ENCODE results near the gene PXT1.
"Not testable (repeated sequence)": the region's sequence is repeated elsewhere in the genome, so short reads cannot be mapped to it uniquely, and the experiment has no call there.

Gene PXT1

GRCh38 chr6:36484736-36485135, 42.1 kb upstream of the PXT1 start:
- TF ChIP-seq BCL11A (tag by site-specific recombination; IDR thresholded peaks at IDR 0.05; ENCODE audit: low read depth) (no peak), ZNF341 (tag by site-specific recombination; IDR thresholded peaks at IDR 0.05; ENCODE audit: low read depth) (no peak), ZNF24 (tag by site-specific recombination; IDR thresholded peaks at IDR 0.05) (no peak)
- CTCF ChIA-PET = interaction anchor here (0.6 to 1.1 kb wide), 3 partner anchors 23 to 61 kb away, joined by 3 to 5 read pairs (median 3); no protein-coding TSS in a partner anchor
- peaks cover 54 to 74% of the 10 kb centered on the region in 2 experiments for H3K36me3 ChIP-seq (ENCODE audit: control insufficient read depth in 2 of 2, insufficient read depth in 1 of 2, low read length in 2 of 2)

GRCh38 chr6:36483326-36483725, 40.7 kb upstream of the PXT1 start:
- H3K4me1 ChIP-seq (ENCODE audit: control insufficient read depth, insufficient read depth, low read length); CTCF ChIA-PET; H3K4me3 ChIP-seq (ENCODE audit: low read depth, low read length); H3K9me3 ChIP-seq (ENCODE audit: control insufficient read depth, insufficient read depth, low read depth, low read length); H3K27ac ChIP-seq (ENCODE audit: extremely low read depth, low read depth, low read length): not testable (repeated sequence)
- H3K36me3 ChIP-seq (ENCODE audit: control insufficient read depth in 2 of 2, insufficient read depth in 1 of 2, low read length in 2 of 2) = peaks cover 57 to 72% of the 10 kb centered on the region in 2 experiments
- POLR2A ChIA-PET = interaction anchor here (0.6 kb wide), 1 partner anchor 11 kb away, joined by 4 read pairs; no protein-coding TSS in a partner anchor

More at GRCh38 chr6:36484736-36485135, 42.1 kb upstream of the PXT1 start:
- H3K4me1 ChIP-seq (ENCODE audit: control insufficient read depth, insufficient read depth, low read length) = no peaks in the 10 kb centered on the region
- H3K9me3 ChIP-seq (ENCODE audit: control insufficient read depth, insufficient read depth, low read depth, low read length) = no peaks in the 10 kb centered on the region
- POLR2A ChIA-PET = no interaction called here
- H3K4me3 ChIP-seq (ENCODE audit: low read depth, low read length) = no peak overlapping the region
- no peak overlapping the region for H3K27ac ChIP-seq (ENCODE audit: extremely low read depth, low read depth, low read length)

- Histone ChIP-seq H3K9me3 (ENCODE audit: control insufficient read depth, insufficient read depth, low read depth, low read length) (no peaks in the 10 kb centered on the region), H3K4me1 (ENCODE audit: control insufficient read depth, insufficient read depth, low read length) (no peaks in the 10 kb centered on the region), H3K4me3 (ENCODE audit: low read depth, low read length) (no peak overlapping the region), H3K36me3 (ENCODE audit: control insufficient read depth in 2 of 2, insufficient read depth in 1 of 2, low read length in 2 of 2) (peaks cover 40 to 43% of the 10 kb centered on the region in 2 experiments), H3K27ac (ENCODE audit: extremely low read depth, low read depth, low read length) (no peak overlapping the region)
- ChIA-PET POLR2A (interaction anchor here (0.8 kb wide), 1 partner anchor 38 kb away, joined by 3 read pairs; no protein-coding TSS in a partner anchor), CTCF (interaction anchor here (0.6 to 0.9 kb wide), 2 partner anchors 35 to 105 kb away, joined by 3 read pairs; no protein-coding TSS in a partner anchor)
- no peak for TF ChIP-seq KLF8 (tag by site-specific recombination; IDR thresholded peaks at IDR 0.05)
- TF ChIP-seq ZNF777 (tag by site-specific recombination; IDR thresholded peaks at IDR 0.05; ENCODE audit: borderline replicate concordance) = no peak
- no peak for TF ChIP-seq ZNF354C (tag by site-specific recombination; IDR thresholded peaks at IDR 0.05; ENCODE audit: borderline replicate concordance, low read depth)
- TF ChIP-seq ZSCAN30 (tag by site-specific recombination; IDR thresholded peaks at IDR 0.05) = no peak
- no peak for TF ChIP-seq KLF16 (tag by site-specific recombination; IDR thresholded peaks at IDR 0.05)
- no peak for TF ChIP-seq ZNF518A (tag by site-specific recombination; conservative IDR thresholded peaks at IDR 0.05; ENCODE audit: low read depth)
- no peak for TF ChIP-seq ZNF670 (tag by site-specific recombination; IDR thresholded peaks at IDR 0.05; ENCODE audit: low read depth)
- no peak for TF ChIP-seq ZNF16 (tag by site-specific recombination; IDR thresholded peaks at IDR 0.05; ENCODE audit: low read depth)
- no peak for TF ChIP-seq REST (tag by site-specific recombination; IDR thresholded peaks at IDR 0.05)
- no peak for TF ChIP-seq ZNF433 (tag by site-specific recombination; IDR thresholded peaks at IDR 0.05; ENCODE audit: low read depth)
- TF ChIP-seq AEBP2 (tag by site-specific recombination; IDR thresholded peaks at IDR 0.05; ENCODE audit: borderline replicate concordance) = no peak
- no peak for TF ChIP-seq ZNF394 (tag by site-specific recombination; IDR thresholded peaks at IDR 0.05; ENCODE audit: borderline replicate concordance)
- TF ChIP-seq ZNF140 (tag by site-specific recombination; IDR thresholded peaks at IDR 0.05) = no peak
- no peak for TF ChIP-seq ZNF223 (tag by site-specific recombination; IDR thresholded peaks at IDR 0.05)
- no peak for TF ChIP-seq ZBTB26 (tag by site-specific recombination; optimal IDR thresholded peaks at IDR 0.05)
- no peak for TF ChIP-seq WT1 (tag by site-specific recombination; IDR thresholded peaks at IDR 0.05)
- TF ChIP-seq ZNF600 (tag by site-specific recombination; IDR thresholded peaks at IDR 0.05) = no peak
Measured at GRCh38 chr6:36479256-36479655, 36.6 kb upstream of the PXT1 start.

All from HEK293 (cell line).